ENCODE measurements around the gene UBAC2. TPM values are rescaled to one million over a fixed set of nuclear protein-coding genes. Genes with fewer than 3 reads are reported as not detected.

UBAC2 gene
- total RNA-seq, 1 donor from 2014 or later: 57.7 TPM

DNA sequence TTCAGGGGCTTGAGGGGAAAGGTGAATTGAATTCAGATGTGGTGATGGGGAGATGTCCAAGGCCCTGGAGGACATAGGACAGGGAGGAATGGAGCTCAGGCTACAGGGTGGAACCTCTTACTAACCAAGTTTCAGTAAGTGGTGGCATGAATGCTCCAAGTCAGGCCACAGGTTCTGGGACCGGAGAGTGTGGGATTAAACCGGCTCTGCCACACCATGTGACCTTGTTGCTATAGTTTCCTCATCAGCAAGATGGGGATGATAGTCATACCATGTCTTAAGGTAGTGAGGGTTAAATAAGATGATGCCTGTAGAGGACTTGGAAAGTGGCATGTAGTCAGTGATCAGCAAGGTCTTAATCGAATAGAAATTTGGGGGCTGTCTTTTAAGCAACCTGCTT, 90.2 kb downstream of the UBAC2 start:
- no peak overlapping the region for H3K4me3 ChIP-seq
- intact Hi-C loops (cut with DNase I): no loop called here
- H3K9me3 ChIP-seq: no peaks in the 10 kb centered on the region
- TF ChIP-seq POLR2A (IDR thresholded peaks at IDR 0.05) (no peak), POLR2AphosphoS5 (IDR thresholded peaks at IDR 0.05; ENCODE audit: insufficient read depth in 1 of 2, low read depth in 1 of 2) (no peak)
- TF ChIP-seq, protein P1, sequence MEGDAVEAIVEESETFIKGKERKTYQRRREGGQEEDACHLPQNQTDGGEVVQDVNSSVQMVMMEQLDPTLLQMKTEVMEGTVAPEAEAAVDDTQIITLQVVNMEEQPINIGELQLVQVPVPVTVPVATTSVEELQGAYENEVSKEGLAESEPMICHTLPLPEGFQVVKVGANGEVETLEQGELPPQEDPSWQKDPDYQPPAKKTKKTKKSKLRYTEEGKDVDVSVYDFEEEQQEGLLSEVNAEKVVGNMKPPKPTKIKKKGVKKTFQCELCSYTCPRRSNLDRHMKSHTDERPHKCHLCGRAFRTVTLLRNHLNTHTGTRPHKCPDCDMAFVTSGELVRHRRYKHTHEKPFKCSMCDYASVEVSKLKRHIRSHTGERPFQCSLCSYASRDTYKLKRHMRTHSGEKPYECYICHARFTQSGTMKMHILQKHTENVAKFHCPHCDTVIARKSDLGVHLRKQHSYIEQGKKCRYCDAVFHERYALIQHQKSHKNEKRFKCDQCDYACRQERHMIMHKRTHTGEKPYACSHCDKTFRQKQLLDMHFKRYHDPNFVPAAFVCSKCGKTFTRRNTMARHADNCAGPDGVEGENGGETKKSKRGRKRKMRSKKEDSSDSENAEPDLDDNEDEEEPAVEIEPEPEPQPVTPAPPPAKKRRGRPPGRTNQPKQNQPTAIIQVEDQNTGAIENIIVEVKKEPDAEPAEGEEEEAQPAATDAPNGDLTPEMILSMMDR (IDR thresholded peaks at IDR 0.05): no peak
- DNase-seq (ENCODE audit: extremely low spot score in 2 of 2): no peak
- no peak overlapping the region for H3K27ac ChIP-seq
- H3K4me1 ChIP-seq: peaks cover 12% of the 10 kb centered on the region
- no peaks in the 10 kb centered on the region for H3K27me3 ChIP-seq
- peaks cover 0 to 6% of the 10 kb centered on the region in 2 donors for H3K36me3 ChIP-seq

DNA sequence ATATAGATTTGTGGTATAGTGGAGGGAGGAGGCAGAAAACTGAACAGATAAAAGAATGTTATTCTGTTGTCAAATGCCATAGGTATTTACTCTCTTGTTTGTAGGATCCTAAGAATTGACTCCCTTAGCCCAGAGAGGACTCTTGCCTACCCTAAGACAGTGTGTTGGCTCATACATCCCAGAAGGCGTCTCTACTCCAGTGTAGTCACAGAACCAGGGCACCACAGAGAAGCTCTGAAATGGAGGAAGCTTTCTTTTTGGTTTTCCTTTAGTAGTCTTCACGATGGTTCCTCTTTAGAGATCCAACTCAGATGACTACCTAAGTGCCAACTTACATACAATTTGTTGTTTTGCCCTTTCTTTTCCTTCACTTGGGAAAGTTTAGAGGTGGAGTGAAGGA, 92.5 kb downstream of the UBAC2 start:
- intact Hi-C loops (cut with DNase I): no loop called here
- TF ChIP-seq POLR2AphosphoS5 (IDR thresholded peaks at IDR 0.05; ENCODE audit: insufficient read depth in 1 of 2, low read depth in 1 of 2) (no peak), POLR2A (IDR thresholded peaks at IDR 0.05) (no peak)
- TF ChIP-seq, protein P1 (IDR thresholded peaks at IDR 0.05): no peak
- no peaks in the 10 kb centered on the region for H3K27me3 ChIP-seq
- peaks cover under 1% of the 10 kb centered on the region for H3K4me1 ChIP-seq
- H3K4me3 ChIP-seq: no peak overlapping the region
- no peak overlapping the region for H3K27ac ChIP-seq
- peaks cover 0 to 6% of the 10 kb centered on the region in 2 donors for H3K36me3 ChIP-seq
- DNase-seq (ENCODE audit: extremely low spot score in 2 of 2): no peak
- no peaks in the 10 kb centered on the region for H3K9me3 ChIP-seq

DNA sequence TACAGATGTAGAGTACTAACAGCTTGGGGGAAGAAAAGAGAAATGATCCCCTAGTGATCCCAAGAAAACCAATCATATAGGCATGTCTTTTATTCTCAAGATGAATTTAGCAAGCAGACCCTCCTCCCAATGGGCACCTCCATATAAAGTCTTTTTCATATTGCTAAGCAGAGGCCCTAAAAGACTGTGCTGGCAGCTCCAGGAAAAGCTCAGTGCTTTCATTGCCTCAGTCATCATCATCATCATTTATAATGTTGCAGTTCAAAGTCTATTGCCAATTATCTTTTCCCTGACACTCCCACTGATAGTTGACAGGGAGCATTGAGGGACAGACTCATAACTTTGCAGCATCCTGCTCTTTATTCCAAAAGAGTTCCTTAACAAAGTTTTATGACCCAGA, 93.5 kb downstream of the UBAC2 start:
- no peak for DNase-seq (ENCODE audit: extremely low spot score in 2 of 2)
- Histone ChIP-seq H3K27ac (no peak overlapping the region), H3K36me3 (peaks cover 0 to 6% of the 10 kb centered on the region in 2 donors), H3K27me3 (no peaks in the 10 kb centered on the region), H3K9me3 (no peaks in the 10 kb centered on the region), H3K4me3 (no peak overlapping the region), H3K4me1 (no peaks in the 10 kb centered on the region)
- TF ChIP-seq, protein P1 (IDR thresholded peaks at IDR 0.05): no peak
- TF ChIP-seq POLR2AphosphoS5 (IDR thresholded peaks at IDR 0.05; ENCODE audit: insufficient read depth in 1 of 2, low read depth in 1 of 2) (no peak), POLR2A (IDR thresholded peaks at IDR 0.05) (no peak)
- intact Hi-C loops (cut with DNase I): no loop called here

DNA sequence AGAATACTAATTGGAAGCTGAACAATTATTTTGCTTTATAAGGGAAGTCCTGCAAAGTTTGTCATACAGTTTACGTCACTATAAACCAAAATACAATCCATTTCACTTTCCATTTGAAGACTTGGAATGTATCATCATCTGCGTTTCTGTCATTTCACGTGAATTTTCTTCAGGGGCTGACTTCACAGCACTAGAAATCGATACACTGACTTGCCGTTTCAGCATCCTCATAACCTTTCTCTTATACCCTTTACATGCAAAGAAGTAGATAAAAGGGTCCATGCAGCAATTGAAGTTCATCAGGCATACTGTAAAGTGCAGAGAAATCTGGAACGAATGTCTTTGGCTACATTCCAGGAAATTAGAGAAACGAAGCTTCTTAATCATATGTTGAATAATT, 94.3 kb downstream of the UBAC2 start:
- DNase-seq (ENCODE audit: extremely low spot score in 2 of 2): no peak
- TF ChIP-seq POLR2A (IDR thresholded peaks at IDR 0.05) (no peak), POLR2AphosphoS5 (IDR thresholded peaks at IDR 0.05; ENCODE audit: insufficient read depth in 1 of 2, low read depth in 1 of 2) (no peak)
- TF ChIP-seq, protein P1 (IDR thresholded peaks at IDR 0.05): no peak
- H3K4me3 ChIP-seq: no peak overlapping the region
- H3K36me3 ChIP-seq: peaks cover 0 to 6% of the 10 kb centered on the region in 2 donors
- H3K27me3 ChIP-seq: no peaks in the 10 kb centered on the region
- no peaks in the 10 kb centered on the region for H3K4me1 ChIP-seq
- no peaks in the 10 kb centered on the region for H3K9me3 ChIP-seq
- intact Hi-C loops (cut with DNase I): no loop called here
- no peak overlapping the region for H3K27ac ChIP-seq

DNA sequence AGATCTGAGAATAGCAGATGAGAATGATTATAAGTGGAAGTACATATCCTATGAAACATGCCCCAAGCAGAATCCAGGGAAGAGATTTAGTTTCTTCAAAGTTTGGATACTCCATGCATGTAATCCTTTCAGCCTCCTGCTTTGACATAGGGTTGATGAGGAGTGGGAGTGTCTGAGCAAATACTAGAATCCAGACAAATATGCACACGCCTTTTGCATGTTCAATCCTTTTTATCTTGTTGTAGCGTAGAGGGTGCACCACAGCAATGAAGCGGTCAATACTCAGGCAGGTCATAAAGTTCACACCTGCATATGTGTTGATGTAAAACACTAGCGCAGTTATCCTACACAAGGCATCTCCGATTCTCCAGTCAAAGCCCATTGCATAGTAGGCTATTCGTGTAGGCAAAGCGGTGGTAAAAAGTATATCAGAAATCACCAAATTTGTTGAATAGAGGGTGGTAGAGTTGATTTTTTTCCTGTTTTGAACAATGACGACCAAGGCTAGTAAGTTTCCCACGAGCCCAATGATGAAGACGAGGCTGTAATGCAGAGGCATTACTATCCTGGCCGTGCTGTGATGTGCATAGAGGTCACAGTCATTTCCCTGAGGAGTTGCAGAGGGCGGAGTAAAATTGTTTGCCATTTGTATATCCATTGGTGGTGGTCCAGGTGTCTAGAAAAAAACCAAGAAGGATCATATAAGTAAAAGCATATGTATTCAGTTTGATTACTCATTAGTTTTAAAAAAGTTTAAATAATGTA, 95.0 kb downstream of the UBAC2 start:
- H3K9me3 ChIP-seq: no peaks in the 10 kb centered on the region
- TF ChIP-seq POLR2AphosphoS5 (IDR thresholded peaks at IDR 0.05; ENCODE audit: insufficient read depth in 1 of 2, low read depth in 1 of 2) (no peak), POLR2A (IDR thresholded peaks at IDR 0.05) (no peak)
- TF ChIP-seq, protein P1 (IDR thresholded peaks at IDR 0.05): no peak
- DNase-seq (ENCODE audit: extremely low spot score in 2 of 2): no peak
- H3K27me3 ChIP-seq: no peaks in the 10 kb centered on the region
- no peak overlapping the region for H3K27ac ChIP-seq
- intact Hi-C loops (cut with DNase I): no loop called here
- no peaks in the 10 kb centered on the region for H3K4me1 ChIP-seq
- no peak overlapping the region for H3K4me3 ChIP-seq
- peaks cover 0 to 6% of the 10 kb centered on the region in 2 donors for H3K36me3 ChIP-seq
